Caco-2 (cell line): Measurements from ENCODE around the gene CHRD. TPM values are rescaled to one million over a fixed set of nuclear protein-coding genes. Genes with fewer than 3 reads are reported as not detected.

Experiments used
- BruUV-seq: library from RNA; stranded (reverse); fragments of 400-500 nt; replicated peaks from 2 replicates; lab custom pipeline; 2021; lab: Mats Ljungman, UMichigan
- CTCF ChIA-PET: fragments of 300-600 bp; sonication (Branson Sonifier 250); formaldehyde crosslinking; loops from one replicate; lab custom pipeline; 2022; ENCODE audit warnings: antibody characterized with exemption; lab: Charles Lee
- POLR2A ChIA-PET: fragments of 300-600 bp; sonication (Branson Sonifier 250); formaldehyde crosslinking; loops from one replicate; lab custom pipeline; 2022; ENCODE audit warnings: antibody characterized with exemption; lab: Charles Lee
- DNase-seq, 2 experiments: peaks; one replicate each; pipeline versions ENCODE4 v3.0.0 to v3.0.0-alpha.2; 2020 to 2022
- H3K27me3 ChIP-seq: replicated peaks from 2 replicates; pipeline ENCODE4 v1.6.0; 2011; ENCODE audit warnings: low read length; ENCODE audit not compliant: control insufficient read depth, insufficient read depth
- H3K36me3 ChIP-seq: 2 replicates; pipeline ENCODE4 v1.5.1; 2011; ENCODE audit warnings: low read length; ENCODE audit not compliant: control insufficient read depth, insufficient read depth
- H3K4me1 ChIP-seq: fragments of 250-450 bp; sonication (Bioruptor Pico); 2 replicates; pipeline ENCODE4 v1.5.1; 2020; ENCODE audit warnings: mild to moderate bottlenecking
- H3K4me3 ChIP-seq: 2 replicates; pipeline ENCODE4 v1.5.1; 2011; ENCODE audit warnings: low read depth, mild to moderate bottlenecking, control low read depth, low read length
- H3K9me3 ChIP-seq: fragments of 250-450 bp; sonication (Bioruptor Pico); 2 replicates; pipeline ENCODE4 v1.5.1; 2020; ENCODE audit warnings: mild to moderate bottlenecking, moderate library complexity
- H3K27ac Mint-ChIP-seq: one replicate; pipeline ENCODE4 v1.8.0; 2022; ENCODE audit warnings: mixed read lengths; ENCODE audit not compliant: unreplicated experiment
- H3K27me3 Mint-ChIP-seq: one replicate; pipeline ENCODE4 v1.8.0; 2022; ENCODE audit warnings: mixed read lengths; ENCODE audit not compliant: insufficient read depth, unreplicated experiment
- H3K36me3 Mint-ChIP-seq: one replicate; pipeline ENCODE4 v1.8.0; 2022; ENCODE audit warnings: mild to moderate bottlenecking, mixed read lengths; ENCODE audit not compliant: insufficient read depth, unreplicated experiment
- H3K4me1 Mint-ChIP-seq: one replicate; pipeline ENCODE4 v1.8.0; 2022; ENCODE audit warnings: low read depth, mixed read lengths; ENCODE audit not compliant: unreplicated experiment
- H3K4me3 Mint-ChIP-seq: one replicate; pipeline ENCODE4 v1.8.0; 2022; ENCODE audit warnings: mild to moderate bottlenecking, moderate library complexity, mixed read lengths; ENCODE audit not compliant: unreplicated experiment
- H3K9me3 Mint-ChIP-seq: one replicate; pipeline ENCODE4 v1.8.0; 2022; ENCODE audit warnings: mixed read lengths; ENCODE audit not compliant: unreplicated experiment
- CTCF ChIP-seq, 2 experiments: fragments of 200-600 bp in 1 of 2; IDR thresholded peaks; 1 replicate in 1 of 2; 2 replicates in 1 of 2; pipeline versions ENCODE4 v1.5.1 to v1.8.0; 2011 to 2022; ENCODE audit warnings: antibody characterized with exemption in 1 of 2, control low read depth in 1 of 2, inconsistent platforms in 1 of 2, low read depth in 1 of 2, low read length in 1 of 2, mild to moderate bottlenecking in 1 of 2, moderate library complexity in 1 of 2; ENCODE audit not compliant: insufficient read depth in 1 of 2, severe bottlenecking in 1 of 2, unreplicated experiment in 1 of 2
- intact Hi-C: fragments of 100-400 bp; cut with micrococcal nuclease; formaldehyde crosslinking; loops from one replicate; pipeline ENCODE4 v1.10.0; 2022; ENCODE audit not compliant: unreplicated experiment
- total RNA-seq: library from RNA; stranded (reverse); gene quantifications from 2 replicates; pipeline ENCODE4 v1.2.3, GENCODE V29; 2022

The CHRD gene
- total RNA-seq, 1 experiment from 2014 or later = 6.4 TPM

- no peaks in the 10 kb centered on the region for H3K36me3 Mint-ChIP-seq
- no peaks in the 10 kb centered on the region for H3K9me3 Mint-ChIP-seq
- CTCF ChIA-PET = interaction anchor here (1.3 kb wide), 1 partner anchor 43 kb away, joined by 4 read pairs; no protein-coding TSS in a partner anchor
- H3K4me1 Mint-ChIP-seq = no peaks in the 10 kb centered on the region
- TF ChIP-seq CTCF (IDR thresholded peaks at IDR 0.05; ENCODE audit: insufficient read depth in 1 of 2, low read depth in 1 of 2, low read length in 1 of 2, severe bottlenecking in 1 of 2, unreplicated experiment in 1 of 2) = no peak
- BruUV-seq = no TSS peak
- H3K27me3 Mint-ChIP-seq = no peaks in the 10 kb centered on the region
- no peaks in the 10 kb centered on the region for H3K27me3 ChIP-seq
- POLR2A ChIA-PET = no interaction called here
- H3K27ac Mint-ChIP-seq = no peak overlapping the region
- no peak overlapping the region for H3K4me3 ChIP-seq
- peaks cover 11% of the 10 kb centered on the region for H3K4me1 ChIP-seq
- H3K36me3 ChIP-seq = no peaks in the 10 kb centered on the region
- intact Hi-C loops = no loop called here
- DNase-seq = no peak
- H3K4me3 Mint-ChIP-seq = no peak overlapping the region
- H3K9me3 ChIP-seq = no peaks in the 10 kb centered on the region
These were observed 34.8 kb downstream of the CHRD start for GRCh38 chr3:184414418-184415202.

GRCh38 chr3:184415203-184415490 is 35.3 kb downstream of the CHRD start:
- Mint-ChIP-seq H3K4me3 (no peak overlapping the region), H3K9me3 (no peaks in the 10 kb centered on the region), H3K27me3 (no peaks in the 10 kb centered on the region), H3K36me3 (no peaks in the 10 kb centered on the region), H3K27ac (no peak overlapping the region), H3K4me1 (no peaks in the 10 kb centered on the region)
- no peak overlapping the region for H3K4me3 ChIP-seq
- no peak for TF ChIP-seq CTCF (IDR thresholded peaks at IDR 0.05; ENCODE audit: insufficient read depth in 1 of 2, low read depth in 1 of 2, low read length in 1 of 2, severe bottlenecking in 1 of 2, unreplicated experiment in 1 of 2)
- no peaks in the 10 kb centered on the region for H3K27me3 ChIP-seq
- no peak for DNase-seq
- ChIA-PET CTCF (no interaction called here), POLR2A (no interaction called here)
- peaks cover 11% of the 10 kb centered on the region for H3K4me1 ChIP-seq
- intact Hi-C loops = no loop called here
- no peaks in the 10 kb centered on the region for H3K36me3 ChIP-seq
- no TSS peak for BruUV-seq
- H3K9me3 ChIP-seq = no peaks in the 10 kb centered on the region

GRCh38 chr3:184417619-184418327 is 37.9 kb downstream of the CHRD start:
- Mint-ChIP-seq H3K4me1 (no peaks in the 10 kb centered on the region), H3K9me3 (peaks cover 4% of the 10 kb centered on the region), H3K4me3 (no peak overlapping the region), H3K36me3 (no peaks in the 10 kb centered on the region), H3K27ac (no peak overlapping the region), H3K27me3 (no peaks in the 10 kb centered on the region)
- POLR2A ChIA-PET = no interaction called here
- Histone ChIP-seq H3K4me3 (no peak overlapping the region), H3K4me1 (peaks cover 11% of the 10 kb centered on the region), H3K27me3 (no peaks in the 10 kb centered on the region), H3K36me3 (no peaks in the 10 kb centered on the region), H3K9me3 (no peaks in the 10 kb centered on the region)
- CTCF ChIA-PET = interaction anchor here (0.7 to 1.0 kb wide), 4 partner anchors 9 to 121 kb away, joined by 3 to 12 read pairs (median 8); no protein-coding TSS in a partner anchor
- DNase-seq = peak; percentile 66 to 71
- intact Hi-C loops = loop anchor here (1.0 to 2.0 kb wide), 4 partner anchors 23 to 123 kb away; no protein-coding TSS in a partner anchor
- TF ChIP-seq CTCF (IDR thresholded peaks at IDR 0.05; ENCODE audit: insufficient read depth in 1 of 2, low read depth in 1 of 2, low read length in 1 of 2, severe bottlenecking in 1 of 2, unreplicated experiment in 1 of 2) = peak; percentile 85 to 89
- BruUV-seq = no TSS peak
